Right atrium auricular region (tissue), 2 donors: Measurements from ENCODE around the gene KCNQ1OT1. TPM values are rescaled to one million over a fixed set of nuclear protein-coding genes. Genes with fewer than 3 reads are reported as not detected.

Source experiments
- DNase-seq: peaks from one replicate; pipeline ENCODE4 v3.0.0-alpha.2; 2019; ENCODE audit warnings: low spot score
- H3K27ac ChIP-seq, 2 donors: fragments of 200-600 bp; sonication (generic); 1 replicate in 1 of 2; 2 replicates in 1 of 2; pipeline ENCODE4 v1.5.1; 2016 to 2019
- H3K27me3 ChIP-seq, 2 donors: fragments of 200-600 bp; sonication (generic); one replicate each; pipeline versions ENCODE4 v1.5.1 to v1.6.0; 2017 to 2019
- H3K36me3 ChIP-seq: fragments of 200-600 bp; sonication (generic); one replicate; pipeline ENCODE4 v1.5.1; 2016
- H3K4me1 ChIP-seq, 2 donors: fragments of 200-600 bp; sonication (generic); one replicate each; pipeline versions ENCODE4 v1.5.1 to v1.6.0; 2017 to 2019
- H3K4me3 ChIP-seq, 2 donors: fragments of 200-600 bp; sonication (generic); 1 replicate in 1 of 2; 2 replicates in 1 of 2; pipeline ENCODE4 v1.5.1; 2017 to 2019; ENCODE audit warnings: mild to moderate bottlenecking in 1 of 2, moderate library complexity in 1 of 2
- H3K9me3 ChIP-seq, 2 donors: fragments of 200-600 bp; sonication (generic); one replicate each; pipeline ENCODE4 v1.5.1; 2019
- total RNA-seq, 2 donors: library from RNA; depleted of rRNA; stranded (reverse); fragments of >200 nt; gene quantifications; one replicate each; pipeline ENCODE4 v1.1.0, GENCODE V29; 2016
- TF ChIP-seq, protein P1 (sequence below), 2 donors: fragments of 200-600 bp; sonication (generic); IDR thresholded peaks; one replicate each; pipeline ENCODE4 v1.5.1; 2019; ENCODE audit warnings: antibody characterized with exemption in 2 of 2

The KCNQ1OT1 gene
- total RNA-seq, 2 donors from 2014 or later, result 0.35 to 0.37 TPM

DNA sequence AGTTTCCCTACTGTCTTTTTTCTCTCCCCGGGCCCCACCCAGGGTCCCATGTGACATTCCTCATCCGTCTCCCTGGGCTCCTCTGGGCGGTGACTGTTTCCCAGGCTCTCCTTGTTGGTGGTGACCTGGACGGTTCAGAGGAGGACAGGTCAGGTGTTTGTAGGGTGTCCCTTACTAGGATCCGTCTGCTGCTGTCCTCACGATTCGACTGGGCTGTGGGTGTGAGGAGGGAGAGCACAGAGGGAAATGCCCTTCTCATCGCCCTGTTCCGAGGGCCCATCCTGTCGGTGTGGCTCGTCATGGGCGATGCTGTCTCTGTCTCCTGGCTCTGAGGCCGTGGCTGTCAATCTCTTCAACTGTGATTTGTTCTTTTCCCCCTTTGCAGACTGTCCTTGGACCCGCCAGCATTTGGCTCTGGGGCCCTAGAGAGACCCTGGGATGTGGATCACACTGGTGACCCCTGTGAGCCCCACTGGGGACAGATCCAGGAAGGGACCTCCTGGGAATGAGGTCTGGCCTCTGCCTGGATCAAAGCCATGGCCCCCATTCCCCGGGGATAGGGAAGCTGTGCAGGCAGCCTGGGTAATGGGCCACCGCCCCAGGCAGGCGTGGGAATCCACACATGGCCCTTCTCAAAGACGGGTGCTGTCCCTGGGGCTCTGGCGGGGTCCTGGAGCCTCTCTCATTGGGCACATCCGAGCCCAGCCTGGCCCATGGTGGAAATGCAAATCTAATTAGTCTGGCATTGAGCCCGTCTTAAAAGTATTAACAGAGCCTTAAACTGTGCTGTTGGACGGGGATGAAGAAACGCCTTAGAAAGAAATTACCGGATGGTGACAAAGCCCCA, 46.8 kb upstream of the KCNQ1OT1 start:
- H3K27me3 ChIP-seq, result no peaks in the 10 kb centered on the region
- H3K36me3 ChIP-seq, result no peaks in the 10 kb centered on the region
- H3K9me3 ChIP-seq, result no peaks in the 10 kb centered on the region
- H3K4me1 ChIP-seq, result peaks cover 0 to 2% of the 10 kb centered on the region in 2 donors
- DNase-seq, result no peak
- H3K4me3 ChIP-seq, result no peak overlapping the region
- no peak overlapping the region for H3K27ac ChIP-seq
- TF ChIP-seq, protein P1, sequence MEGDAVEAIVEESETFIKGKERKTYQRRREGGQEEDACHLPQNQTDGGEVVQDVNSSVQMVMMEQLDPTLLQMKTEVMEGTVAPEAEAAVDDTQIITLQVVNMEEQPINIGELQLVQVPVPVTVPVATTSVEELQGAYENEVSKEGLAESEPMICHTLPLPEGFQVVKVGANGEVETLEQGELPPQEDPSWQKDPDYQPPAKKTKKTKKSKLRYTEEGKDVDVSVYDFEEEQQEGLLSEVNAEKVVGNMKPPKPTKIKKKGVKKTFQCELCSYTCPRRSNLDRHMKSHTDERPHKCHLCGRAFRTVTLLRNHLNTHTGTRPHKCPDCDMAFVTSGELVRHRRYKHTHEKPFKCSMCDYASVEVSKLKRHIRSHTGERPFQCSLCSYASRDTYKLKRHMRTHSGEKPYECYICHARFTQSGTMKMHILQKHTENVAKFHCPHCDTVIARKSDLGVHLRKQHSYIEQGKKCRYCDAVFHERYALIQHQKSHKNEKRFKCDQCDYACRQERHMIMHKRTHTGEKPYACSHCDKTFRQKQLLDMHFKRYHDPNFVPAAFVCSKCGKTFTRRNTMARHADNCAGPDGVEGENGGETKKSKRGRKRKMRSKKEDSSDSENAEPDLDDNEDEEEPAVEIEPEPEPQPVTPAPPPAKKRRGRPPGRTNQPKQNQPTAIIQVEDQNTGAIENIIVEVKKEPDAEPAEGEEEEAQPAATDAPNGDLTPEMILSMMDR (IDR thresholded peaks at IDR 0.05), result no peak

DNA sequence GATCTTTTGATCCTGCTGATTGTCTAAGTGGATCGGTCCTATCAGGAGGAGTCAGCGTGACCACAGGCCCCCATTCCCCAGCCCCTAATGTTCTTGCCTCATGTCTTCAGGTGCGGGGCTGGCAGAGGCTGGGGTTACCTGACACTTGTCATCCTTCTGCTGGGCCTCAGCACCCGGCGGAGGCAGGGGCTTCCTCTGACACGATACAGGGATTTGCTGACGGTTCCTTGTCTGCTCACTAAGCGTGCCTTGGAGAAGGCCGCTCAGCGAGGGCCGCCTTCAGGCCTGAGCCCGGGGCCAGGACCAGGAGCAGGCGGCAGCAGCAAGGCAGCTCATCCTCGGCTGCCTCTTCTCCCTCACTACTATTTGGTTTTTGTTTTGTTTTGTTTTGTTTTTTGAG, 45.7 kb upstream of the KCNQ1OT1 start:
- no peak for DNase-seq
- Histone ChIP-seq H3K36me3 (no peaks in the 10 kb centered on the region), H3K4me3 (no peak overlapping the region), H3K27ac (no peak overlapping the region), H3K4me1 (peaks cover 0 to 9% of the 10 kb centered on the region in 2 donors), H3K27me3 (no peaks in the 10 kb centered on the region), H3K9me3 (no peaks in the 10 kb centered on the region)
- TF ChIP-seq, protein P1 (IDR thresholded peaks at IDR 0.05), result no peak

DNA sequence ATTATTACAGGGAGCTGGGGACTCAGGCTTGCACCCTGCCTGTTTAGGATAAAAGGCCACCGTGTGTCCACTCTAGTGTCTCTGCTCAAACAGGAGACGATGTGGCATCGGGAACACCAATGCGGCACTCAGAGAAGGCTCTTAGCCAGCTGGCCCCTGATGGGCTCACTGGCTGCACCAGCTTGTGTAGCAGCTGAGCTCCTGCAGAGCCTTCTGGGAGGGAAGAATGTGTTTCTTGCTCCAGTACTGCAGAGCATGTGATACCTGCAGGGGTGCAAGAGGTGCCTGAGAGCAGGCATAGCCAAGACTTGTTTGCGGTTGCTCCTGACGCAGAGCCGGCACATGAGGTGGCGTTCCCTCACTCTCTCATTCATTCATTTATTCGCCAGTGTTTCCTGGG, 44.4 kb upstream of the KCNQ1OT1 start:
- TF ChIP-seq, protein P1 (IDR thresholded peaks at IDR 0.05), result no peak
- Histone ChIP-seq H3K9me3 (no peaks in the 10 kb centered on the region), H3K4me3 (no peak overlapping the region), H3K4me1 (peaks cover 0 to 9% of the 10 kb centered on the region in 2 donors), H3K27ac (no peak overlapping the region), H3K27me3 (no peaks in the 10 kb centered on the region), H3K36me3 (no peaks in the 10 kb centered on the region)
- DNase-seq, result no peak

DNA sequence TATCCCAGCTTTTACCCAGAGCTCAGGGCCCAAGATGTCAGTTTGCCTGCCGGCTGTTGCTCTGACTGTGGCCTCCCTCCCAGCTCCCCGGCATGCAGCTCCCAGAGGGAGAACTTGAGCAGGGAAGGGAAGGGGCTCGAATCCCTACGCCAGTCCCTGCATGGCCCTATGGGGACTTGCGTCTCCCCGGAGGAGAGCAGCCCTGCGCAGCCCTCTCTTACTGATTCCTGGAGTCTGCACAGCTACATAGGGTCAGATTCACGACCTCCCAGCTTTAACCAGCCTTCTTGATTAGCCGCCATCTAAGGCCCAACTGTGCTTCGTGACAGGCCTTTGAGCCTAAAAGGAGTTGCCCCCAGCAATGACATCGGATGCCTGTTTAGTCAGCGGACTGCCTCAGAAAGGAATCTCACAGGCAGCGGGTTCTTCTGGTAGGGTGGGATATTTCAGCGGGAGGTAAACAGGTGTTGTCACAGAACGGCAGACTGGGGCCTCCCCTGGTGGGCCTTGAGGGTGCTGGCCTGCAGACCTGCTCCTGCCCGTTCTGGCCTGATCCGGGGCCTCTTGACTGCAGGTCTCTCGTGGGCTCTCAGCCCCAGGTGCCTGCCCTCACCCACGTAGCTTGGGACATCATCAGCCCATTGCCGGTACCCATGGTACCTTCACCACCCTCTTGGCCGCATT, 43.8 kb upstream of the KCNQ1OT1 start:
- no peak for DNase-seq
- Histone ChIP-seq H3K4me3 (no peak overlapping the region), H3K27ac (no peak overlapping the region), H3K9me3 (no peaks in the 10 kb centered on the region), H3K27me3 (no peaks in the 10 kb centered on the region), H3K4me1 (peaks cover 0 to 9% of the 10 kb centered on the region in 2 donors), H3K36me3 (no peaks in the 10 kb centered on the region)
- TF ChIP-seq, protein P1 (IDR thresholded peaks at IDR 0.05), result no peak

DNA sequence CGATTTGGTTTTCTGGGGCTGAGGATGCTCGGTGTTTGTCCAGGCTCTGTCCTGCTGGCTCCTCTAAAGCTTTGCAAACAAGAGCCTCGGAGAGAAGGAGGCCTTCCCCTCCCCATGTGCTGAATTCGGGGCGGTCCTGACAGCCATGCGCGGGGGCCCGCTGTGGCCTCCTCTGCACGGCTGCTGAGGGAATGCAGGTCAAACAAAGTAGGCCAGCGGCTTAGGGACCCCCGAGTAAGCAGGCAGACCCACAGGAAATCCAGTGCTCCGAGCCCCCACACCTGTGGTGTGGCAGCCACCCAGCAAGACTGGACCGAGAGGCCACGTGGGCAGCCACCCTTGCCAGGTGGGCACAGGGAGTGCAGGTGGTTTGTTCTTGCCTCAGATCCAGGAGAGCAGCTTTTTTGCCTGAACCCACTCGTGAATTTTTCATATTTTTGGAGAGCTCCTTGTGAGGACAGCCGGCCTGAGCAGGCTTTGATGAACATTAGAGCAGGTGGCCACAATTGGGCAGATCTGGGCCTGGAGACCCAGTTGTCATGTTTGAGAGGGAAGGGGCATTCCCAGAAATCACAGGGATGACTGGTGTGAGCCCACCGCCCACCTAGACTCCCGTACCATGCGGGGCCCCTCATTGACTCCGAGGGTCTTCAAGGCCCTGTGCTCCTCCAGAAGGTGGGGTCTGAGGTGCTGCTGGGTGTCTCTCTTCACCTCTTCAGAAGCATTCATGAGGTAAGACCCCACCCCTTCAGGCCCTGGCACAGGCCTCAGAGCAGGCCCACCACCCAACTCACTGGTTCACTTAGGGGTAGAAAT, 43.0 kb upstream of the KCNQ1OT1 start:
- DNase-seq, result no peak
- Histone ChIP-seq H3K9me3 (no peaks in the 10 kb centered on the region), H3K4me1 (peaks cover 0 to 12% of the 10 kb centered on the region in 2 donors), H3K27ac (no peak overlapping the region), H3K27me3 (no peaks in the 10 kb centered on the region), H3K4me3 (no peak overlapping the region), H3K36me3 (no peaks in the 10 kb centered on the region)
- TF ChIP-seq, protein P1 (IDR thresholded peaks at IDR 0.05), result no peak
